ENCODE data around the gene KHDC1L. TPM values are rescaled to one million over a fixed set of nuclear protein-coding genes. Genes with fewer than 3 reads are reported as not detected.
"Not testable (repeated sequence)": the region's sequence is repeated elsewhere in the genome, so short reads cannot be mapped to it uniquely, and the experiment has no call there.

The KHDC1L gene
- total and polyA plus RNA-seq, 2 donors, result 1.4 to 2.8 TPM

- DNase-seq (ENCODE audit: low read depth in 6 of 9, low spot score in 9 of 9), result no peak
- no peaks in the 10 kb centered on the region for H3K36me3 ChIP-seq (ENCODE audit: control insufficient read depth in 2 of 2, insufficient read depth in 2 of 2, low read length in 1 of 2)
- no peak overlapping the region for H3K27ac ChIP-seq (ENCODE audit: low read depth in 1 of 2, low read length in 1 of 2)
- H3K9me3 ChIP-seq (ENCODE audit: control insufficient read depth in 2 of 2, insufficient read depth in 1 of 2, low read length in 1 of 2), result no peaks in the 10 kb centered on the region
- H3K4me1 ChIP-seq (ENCODE audit: control insufficient read depth in 2 of 2, insufficient read depth in 2 of 2, low read length in 2 of 2), result no peaks in the 10 kb centered on the region
- H3K4me3 ChIP-seq (ENCODE audit: low read length in 2 of 2), result no peak overlapping the region
- H3K27me3 ChIP-seq (ENCODE audit: control insufficient read depth in 2 of 2, insufficient read depth in 1 of 2, low read length in 1 of 2), result no peaks in the 10 kb centered on the region
These were observed 24.7 kb upstream of the KHDC1L start for GRCh38 chr6:73250016-73250415.

- Histone ChIP-seq H3K36me3 (ENCODE audit: control insufficient read depth in 2 of 2, insufficient read depth in 2 of 2, low read length in 1 of 2) (no peaks in the 10 kb centered on the region), H3K4me3 (ENCODE audit: low read length in 2 of 2) (no peak overlapping the region), H3K9me3 (ENCODE audit: control insufficient read depth in 2 of 2, insufficient read depth in 1 of 2, low read length in 1 of 2) (no peaks in the 10 kb centered on the region), H3K27me3 (ENCODE audit: control insufficient read depth in 2 of 2, insufficient read depth in 1 of 2, low read length in 1 of 2) (no peaks in the 10 kb centered on the region), H3K27ac (ENCODE audit: low read depth in 1 of 2, low read length in 1 of 2) (no peak overlapping the region), H3K4me1 (ENCODE audit: control insufficient read depth in 2 of 2, insufficient read depth in 2 of 2, low read length in 2 of 2) (no peaks in the 10 kb centered on the region)
- 77% methylated on average over 5 of the region's 5 CpGs for WGBS
- DNase-seq (ENCODE audit: low read depth in 6 of 9, low spot score in 9 of 9), result no peak
These were observed 23.1 kb upstream of the KHDC1L start for GRCh38 chr6:73248192-73248903.

- Histone ChIP-seq H3K36me3 (ENCODE audit: control insufficient read depth in 2 of 2, insufficient read depth in 2 of 2, low read length in 1 of 2) (no peaks in the 10 kb centered on the region), H3K9me3 (ENCODE audit: control insufficient read depth in 2 of 2, insufficient read depth in 1 of 2, low read length in 1 of 2) (no peaks in the 10 kb centered on the region), H3K27ac (ENCODE audit: low read depth in 1 of 2, low read length in 1 of 2) (no peak overlapping the region), H3K27me3 (ENCODE audit: control insufficient read depth in 2 of 2, insufficient read depth in 1 of 2, low read length in 1 of 2) (no peaks in the 10 kb centered on the region), H3K4me1 (ENCODE audit: control insufficient read depth in 2 of 2, insufficient read depth in 2 of 2, low read length in 2 of 2) (no peaks in the 10 kb centered on the region), H3K4me3 (ENCODE audit: low read length in 2 of 2) (no peak overlapping the region)
- no peak for DNase-seq (ENCODE audit: low read depth in 6 of 9, low spot score in 9 of 9)
- WGBS, result 94% methylated on average over 5 of the region's 5 CpGs
These were observed 16.7 kb upstream of the KHDC1L start for GRCh38 chr6:73242001-73242400.

- Histone ChIP-seq H3K27ac (ENCODE audit: low read depth in 1 of 2, low read length in 1 of 2) (no peak overlapping the region), H3K27me3 (ENCODE audit: control insufficient read depth in 2 of 2, insufficient read depth in 1 of 2, low read length in 1 of 2) (no peaks in the 10 kb centered on the region), H3K4me3 (ENCODE audit: low read length in 2 of 2) (no peak overlapping the region), H3K9me3 (ENCODE audit: control insufficient read depth in 2 of 2, insufficient read depth in 1 of 2, low read length in 1 of 2) (no peaks in the 10 kb centered on the region), H3K4me1 (ENCODE audit: control insufficient read depth in 2 of 2, insufficient read depth in 2 of 2, low read length in 2 of 2) (no peaks in the 10 kb centered on the region), H3K36me3 (ENCODE audit: control insufficient read depth in 2 of 2, insufficient read depth in 2 of 2, low read length in 1 of 2) (no peaks in the 10 kb centered on the region)
- no peak for DNase-seq (ENCODE audit: low read depth in 6 of 9, low spot score in 9 of 9)
- WGBS, result 97% methylated on average over 4 of the region's 4 CpGs
These were observed 15.4 kb upstream of the KHDC1L start for GRCh38 chr6:73240730-73241129.

GRCh38 chr6:73236144-73236750 is 11.0 kb upstream of the KHDC1L start:
- H3K4me3 ChIP-seq (ENCODE audit: low read length in 2 of 2), result no peak overlapping the region
- no peaks in the 10 kb centered on the region for H3K9me3 ChIP-seq (ENCODE audit: control insufficient read depth in 2 of 2, insufficient read depth in 1 of 2, low read length in 1 of 2)
- 96% methylated on average over 5 of the region's 5 CpGs for WGBS
- H3K27me3 ChIP-seq (ENCODE audit: control insufficient read depth in 2 of 2, insufficient read depth in 1 of 2, low read length in 1 of 2), result no peaks in the 10 kb centered on the region
- no peaks in the 10 kb centered on the region for H3K36me3 ChIP-seq (ENCODE audit: control insufficient read depth in 2 of 2, insufficient read depth in 2 of 2, low read length in 1 of 2)
- no peaks in the 10 kb centered on the region for H3K4me1 ChIP-seq (ENCODE audit: control insufficient read depth in 2 of 2, insufficient read depth in 2 of 2, low read length in 2 of 2)
- DNase-seq (ENCODE audit: low read depth in 6 of 9, low spot score in 9 of 9), result no peak
- H3K27ac ChIP-seq (ENCODE audit: low read depth in 1 of 2, low read length in 1 of 2), result no peak overlapping the region

GRCh38 chr6:73234733-73235132 is 9.4 kb upstream of the KHDC1L start:
- H3K36me3 ChIP-seq (ENCODE audit: control insufficient read depth in 2 of 2, insufficient read depth in 2 of 2, low read length in 1 of 2), result no peaks in the 10 kb centered on the region
- H3K9me3 ChIP-seq (ENCODE audit: control insufficient read depth in 2 of 2, insufficient read depth in 1 of 2, low read length in 1 of 2), result no peaks in the 10 kb centered on the region
- 96% methylated on average over 1 of the region's 1 CpG for WGBS
- no peak overlapping the region for H3K27ac ChIP-seq (ENCODE audit: low read depth in 1 of 2, low read length in 1 of 2)
- DNase-seq (ENCODE audit: low read depth in 6 of 9, low spot score in 9 of 9), result no peak
- H3K4me1 ChIP-seq (ENCODE audit: control insufficient read depth in 2 of 2, insufficient read depth in 2 of 2, low read length in 2 of 2), result no peaks in the 10 kb centered on the region
- no peaks in the 10 kb centered on the region for H3K27me3 ChIP-seq (ENCODE audit: control insufficient read depth in 2 of 2, insufficient read depth in 1 of 2, low read length in 1 of 2)
- H3K4me3 ChIP-seq (ENCODE audit: low read length in 2 of 2), result no peak overlapping the region

GRCh38 chr6:73233971-73234370 is 8.7 kb upstream of the KHDC1L start:
- not testable (repeated sequence) for H3K36me3 ChIP-seq (ENCODE audit: control insufficient read depth in 2 of 2, insufficient read depth in 2 of 2, low read length in 1 of 2); H3K9me3 ChIP-seq (ENCODE audit: control insufficient read depth in 2 of 2, insufficient read depth in 1 of 2, low read length in 1 of 2); H3K27ac ChIP-seq (ENCODE audit: low read depth in 1 of 2, low read length in 1 of 2); H3K4me1 ChIP-seq (ENCODE audit: control insufficient read depth in 2 of 2, insufficient read depth in 2 of 2, low read length in 2 of 2); DNase-seq (ENCODE audit: low read depth in 6 of 9, low spot score in 9 of 9); H3K27me3 ChIP-seq (ENCODE audit: control insufficient read depth in 2 of 2, insufficient read depth in 1 of 2, low read length in 1 of 2); H3K4me3 ChIP-seq (ENCODE audit: low read length in 2 of 2)
- 74% methylated on average over 3 of the region's 3 CpGs for WGBS

GRCh38 chr6:73233048-73233447 is 7.8 kb upstream of the KHDC1L start:
- Histone ChIP-seq H3K27ac (ENCODE audit: low read depth in 1 of 2, low read length in 1 of 2) (no peak overlapping the region), H3K4me3 (ENCODE audit: low read length in 2 of 2) (no peak overlapping the region), H3K27me3 (ENCODE audit: control insufficient read depth in 2 of 2, insufficient read depth in 1 of 2, low read length in 1 of 2) (no peaks in the 10 kb centered on the region), H3K4me1 (ENCODE audit: control insufficient read depth in 2 of 2, insufficient read depth in 2 of 2, low read length in 2 of 2) (no peaks in the 10 kb centered on the region), H3K9me3 (ENCODE audit: control insufficient read depth in 2 of 2, insufficient read depth in 1 of 2, low read length in 1 of 2) (no peaks in the 10 kb centered on the region), H3K36me3 (ENCODE audit: control insufficient read depth in 2 of 2, insufficient read depth in 2 of 2, low read length in 1 of 2) (no peaks in the 10 kb centered on the region)
- DNase-seq (ENCODE audit: low read depth in 6 of 9, low spot score in 9 of 9), result no peak
- WGBS, result 97% methylated on average over 6 of the region's 6 CpGs

- no peaks in the 10 kb centered on the region for H3K27me3 ChIP-seq (ENCODE audit: control insufficient read depth in 2 of 2, insufficient read depth in 1 of 2, low read length in 1 of 2)
- no peak overlapping the region for H3K27ac ChIP-seq (ENCODE audit: low read depth in 1 of 2, low read length in 1 of 2)
- H3K4me3 ChIP-seq (ENCODE audit: low read length in 2 of 2), result no peak overlapping the region
- no peaks in the 10 kb centered on the region for H3K4me1 ChIP-seq (ENCODE audit: control insufficient read depth in 2 of 2, insufficient read depth in 2 of 2, low read length in 2 of 2)
- DNase-seq (ENCODE audit: low read depth in 6 of 9, low spot score in 9 of 9), result no peak
- no peaks in the 10 kb centered on the region for H3K9me3 ChIP-seq (ENCODE audit: control insufficient read depth in 2 of 2, insufficient read depth in 1 of 2, low read length in 1 of 2)
- 16% methylated on average over 1 of the region's 1 CpG for WGBS
- no peaks in the 10 kb centered on the region for H3K36me3 ChIP-seq (ENCODE audit: control insufficient read depth in 2 of 2, insufficient read depth in 2 of 2, low read length in 1 of 2)
These were observed 6.7 kb upstream of the KHDC1L start for GRCh38 chr6:73231986-73232391.

All from thymus (tissue), 11 donors.